ENCODE results near the gene LYRM4.

Gene LYRM4

GRCh38 chr6:5270093-5270680 is 9.4 kb upstream of the LYRM4 start:
- TF ChIP-seq GATA3 (IDR thresholded peaks at IDR 0.05; ENCODE audit: low read depth, low read length) (no peak), GATA2 (IDR thresholded peaks at IDR 0.05; ENCODE audit: low read depth, low read length) (no peak)

GRCh38 chr6:5266423-5266822 is 5.7 kb upstream of the LYRM4 start:
- TF ChIP-seq GATA2 (IDR thresholded peaks at IDR 0.05; ENCODE audit: low read depth, low read length) (no peak), GATA3 (IDR thresholded peaks at IDR 0.05; ENCODE audit: low read depth, low read length) (no peak)

- TF ChIP-seq GATA3 (IDR thresholded peaks at IDR 0.05; ENCODE audit: low read depth, low read length) (no peak), GATA2 (IDR thresholded peaks at IDR 0.05; ENCODE audit: low read depth, low read length) (no peak)
Observed at GRCh38 chr6:5261545-5262109, 877 bp upstream of the LYRM4 start.

- no peak for TF ChIP-seq GATA3 (IDR thresholded peaks at IDR 0.05; ENCODE audit: low read depth, low read length)
- no peak for TF ChIP-seq GATA2 (IDR thresholded peaks at IDR 0.05; ENCODE audit: low read depth, low read length)
Observed at GRCh38 chr6:5260111-5260620, 584 bp downstream of the LYRM4 start.

- TF ChIP-seq GATA2 (IDR thresholded peaks at IDR 0.05; ENCODE audit: low read depth, low read length) (no peak), GATA3 (IDR thresholded peaks at IDR 0.05; ENCODE audit: low read depth, low read length) (no peak)
Observed at GRCh38 chr6:5259428-5259827, 1.3 kb downstream of the LYRM4 start.

GRCh38 chr6:5257400-5257799 is 3.4 kb downstream of the LYRM4 start:
- TF ChIP-seq GATA2 (IDR thresholded peaks at IDR 0.05; ENCODE audit: low read depth, low read length) (no peak), GATA3 (IDR thresholded peaks at IDR 0.05; ENCODE audit: low read depth, low read length) (no peak)

- TF ChIP-seq GATA3 (IDR thresholded peaks at IDR 0.05; ENCODE audit: low read depth, low read length) (no peak), GATA2 (IDR thresholded peaks at IDR 0.05; ENCODE audit: low read depth, low read length) (no peak)
Observed at GRCh38 chr6:5256952-5257351, 3.8 kb downstream of the LYRM4 start.

GRCh38 chr6:5250911-5251310 is 9.8 kb downstream of the LYRM4 start:
- TF ChIP-seq GATA2 (IDR thresholded peaks at IDR 0.05; ENCODE audit: low read depth, low read length) (no peak), GATA3 (IDR thresholded peaks at IDR 0.05; ENCODE audit: low read depth, low read length) (no peak)

GRCh38 chr6:5250451-5250850 is 10.3 kb downstream of the LYRM4 start:
- TF ChIP-seq GATA3 (IDR thresholded peaks at IDR 0.05; ENCODE audit: low read depth, low read length): no peak
- no peak for TF ChIP-seq GATA2 (IDR thresholded peaks at IDR 0.05; ENCODE audit: low read depth, low read length)

- TF ChIP-seq GATA3 (IDR thresholded peaks at IDR 0.05; ENCODE audit: low read depth, low read length) (no peak), GATA2 (IDR thresholded peaks at IDR 0.05; ENCODE audit: low read depth, low read length) (no peak)
Observed at GRCh38 chr6:5249451-5250122, 11.2 kb downstream of the LYRM4 start.

- TF ChIP-seq GATA3 (IDR thresholded peaks at IDR 0.05; ENCODE audit: low read depth, low read length): no peak
- TF ChIP-seq GATA2 (IDR thresholded peaks at IDR 0.05; ENCODE audit: low read depth, low read length): no peak
Observed at GRCh38 chr6:5248302-5249098, 12.2 kb downstream of the LYRM4 start.

GRCh38 chr6:5247201-5247600 is 13.5 kb downstream of the LYRM4 start:
- TF ChIP-seq GATA2 (IDR thresholded peaks at IDR 0.05; ENCODE audit: low read depth, low read length): no peak
- no peak for TF ChIP-seq GATA3 (IDR thresholded peaks at IDR 0.05; ENCODE audit: low read depth, low read length)

- TF ChIP-seq GATA3 (IDR thresholded peaks at IDR 0.05; ENCODE audit: low read depth, low read length): no peak
- TF ChIP-seq GATA2 (IDR thresholded peaks at IDR 0.05; ENCODE audit: low read depth, low read length): no peak
Observed at GRCh38 chr6:5246141-5247097, 14.3 kb downstream of the LYRM4 start.

All from SH-SY5Y (cell line).